Measurements from ENCODE around the gene LMTK3. TPM values are rescaled to one million over a fixed set of nuclear protein-coding genes. Genes with fewer than 3 reads are reported as not detected.

LMTK3 gene
- total and polyA plus RNA-seq, 7 donors = 0.14 to 1.7 (median 0.65) TPM; not detected in 3

- no peak overlapping the region for H3K4me3 ChIP-seq
- intact Hi-C loops (cut with DNase I) = no loop called here
- 80 to 83% methylated on average over 5 of the region's 5 CpGs for WGBS, 2 donors
- DNase-seq = no peak
- no peak overlapping the region for H3K27ac ChIP-seq
- H3K9me3 ChIP-seq = no peaks in the 10 kb centered on the region
- H3K4me1 ChIP-seq = no peaks in the 10 kb centered on the region
- no peaks in the 10 kb centered on the region for H3K36me3 ChIP-seq
- H3K27me3 ChIP-seq = peaks cover 4 to 50% (median 8%) of the 10 kb centered on the region in 3 donors
- TF ChIP-seq POLR2AphosphoS5 (IDR thresholded peaks at IDR 0.05) (no peak), POLR2A (IDR thresholded peaks at IDR 0.05) (no peak), EP300 (IDR thresholded peaks at IDR 0.05) (no peak), CTCF (IDR thresholded peaks at IDR 0.05) (no peak)
Measured at GRCh38 chr19:48436586-48436985, 75.0 kb downstream of the LMTK3 start.

Other genes starting within 250 kb of the LMTK3 start
- gene ZNF114, start 241.8 kb downstream of the LMTK3 start, total RNA-seq = not detected
- under 1 TPM in 1 of 3 donors, not detected in 2; 0.26 TPM for gene ZNF114, start 241.8 kb downstream of the LMTK3 start, polyA plus RNA-seq
- 10 to 100 TPM; 60.4 to 77.1 (median 69.7) TPM for gene EMP3, start 186.3 kb downstream of the LMTK3 start, total RNA-seq
- gene EMP3, start 186.3 kb downstream of the LMTK3 start, polyA plus RNA-seq = 10 to 100 TPM; 21.7 to 47.7 (median 42.0) TPM
- gene TMEM143, start 147.9 kb downstream of the LMTK3 start, total RNA-seq = 1 to 10 TPM; 5.4 to 8.9 (median 6.8) TPM
- 1 to 10 TPM; 4.2 to 8.7 (median 5.4) TPM for gene TMEM143, start 147.9 kb downstream of the LMTK3 start, polyA plus RNA-seq
- not detected for gene SYNGR4, start 147.5 kb downstream of the LMTK3 start, total RNA-seq
- under 1 TPM in 1 of 3 donors, not detected in 2; 0.25 TPM for gene SYNGR4, start 147.5 kb downstream of the LMTK3 start, polyA plus RNA-seq
- 100 to 1,000 TPM in 1 of 4 donors, 10 to 100 TPM in 3; 61.5 to 109 (median 71.1) TPM for gene KDELR1, start 120.3 kb downstream of the LMTK3 start, total RNA-seq
- 100 to 1,000 TPM in 1 of 3 donors, 10 to 100 TPM in 2; 74.7 to 195 (median 87.7) TPM for gene KDELR1, start 120.3 kb downstream of the LMTK3 start, polyA plus RNA-seq
- under 1 TPM in 3 of 4 donors, not detected in 1; under 0.01 to 0.36 (median 0.16) TPM for gene GRIN2D, start 118.2 kb downstream of the LMTK3 start, total RNA-seq
- gene GRIN2D, start 118.2 kb downstream of the LMTK3 start, polyA plus RNA-seq = under 1 TPM in 1 of 3 donors, not detected in 2; 0.26 TPM
- gene GRWD1, start 65.9 kb downstream of the LMTK3 start, total RNA-seq = 10 to 100 TPM; 12.5 to 25.5 (median 17.6) TPM
- 10 to 100 TPM in 1 of 3 donors, 1 to 10 TPM in 2; 7.8 to 21.5 (median 9.9) TPM for gene GRWD1, start 65.9 kb downstream of the LMTK3 start, polyA plus RNA-seq
- 1 to 10 TPM in 1 of 4 donors, under 1 TPM in 3; 0.16 to 1.4 (median 0.49) TPM for gene KCNJ14, start 56.3 kb downstream of the LMTK3 start, total RNA-seq
- gene KCNJ14, start 56.3 kb downstream of the LMTK3 start, polyA plus RNA-seq = under 1 TPM in 2 of 3 donors, not detected in 1; under 0.01 to 0.61 TPM
- 10 to 100 TPM; 30.0 to 49.3 (median 35.8) TPM for gene CYTH2, start 42.5 kb downstream of the LMTK3 start, total RNA-seq
- gene CYTH2, start 42.5 kb downstream of the LMTK3 start, polyA plus RNA-seq = 10 to 100 TPM; 52.8 to 71.4 (median 64.9) TPM
- gene SULT2B1, start 40.3 kb upstream of the LMTK3 start, total RNA-seq = under 1 TPM in 1 of 4 donors, not detected in 3; 0.82 TPM
- 1 to 10 TPM; 1.2 to 2.8 (median 2.4) TPM for gene SULT2B1, start 40.3 kb upstream of the LMTK3 start, polyA plus RNA-seq
- gene SPACA4, start 94.9 kb upstream of the LMTK3 start, total RNA-seq = not detected
- gene SPACA4, start 94.9 kb upstream of the LMTK3 start, polyA plus RNA-seq = under 1 TPM in 1 of 3 donors, not detected in 2; 0.34 TPM
- not detected for gene FAM83E, start 103.2 kb upstream of the LMTK3 start, total RNA-seq
- 100 to 1,000 TPM; 109 to 168 (median 125) TPM for gene FAM83E, start 103.2 kb upstream of the LMTK3 start, polyA plus RNA-seq
- gene RPL18, start 107.3 kb upstream of the LMTK3 start, total RNA-seq = 1,000 to 10,000 TPM; 2,699 to 3,791 (median 2,810) TPM
- 1,000 to 10,000 TPM; 2,118 to 3,330 (median 2,641) TPM for gene RPL18, start 107.3 kb upstream of the LMTK3 start, polyA plus RNA-seq
- 10 to 100 TPM in 3 of 4 donors, 1 to 10 TPM in 1; 10.0 to 16.9 (median 12.8) TPM for gene SPHK2, start 107.7 kb upstream of the LMTK3 start, total RNA-seq
- 10 to 100 TPM; 18.0 to 45.6 (median 33.5) TPM for gene SPHK2, start 107.7 kb upstream of the LMTK3 start, polyA plus RNA-seq
- gene DBP, start 125.5 kb upstream of the LMTK3 start, total RNA-seq = 10 to 100 TPM; 10.5 to 14.1 (median 11.9) TPM
- gene DBP, start 125.5 kb upstream of the LMTK3 start, polyA plus RNA-seq = 10 to 100 TPM in 1 of 3 donors, 1 to 10 TPM in 2; 6.2 to 10.2 (median 9.8) TPM
- 10 to 100 TPM in 3 of 4 donors, 1 to 10 TPM in 1; 10.0 to 29.6 (median 14.7) TPM for gene CA11, start 134.4 kb upstream of the LMTK3 start, total RNA-seq
- gene CA11, start 134.4 kb upstream of the LMTK3 start, polyA plus RNA-seq = 10 to 100 TPM in 2 of 3 donors, 1 to 10 TPM in 1; 2.1 to 13.2 (median 11.6) TPM
- gene NTN5, start 161.2 kb upstream of the LMTK3 start, total RNA-seq = 1 to 10 TPM in 1 of 4 donors, under 1 TPM in 1, not detected in 2; 0.49 to 1.2 TPM
- gene NTN5, start 161.2 kb upstream of the LMTK3 start, polyA plus RNA-seq = under 1 TPM in 1 of 3 donors, not detected in 2; 0.32 TPM
- gene FUT2, start 184.1 kb upstream of the LMTK3 start, total RNA-seq = not detected
- 10 to 100 TPM; 37.2 to 62.7 (median 59.4) TPM for gene FUT2, start 184.1 kb upstream of the LMTK3 start, polyA plus RNA-seq
- gene MAMSTR, start 207.9 kb upstream of the LMTK3 start, total RNA-seq = 1 to 10 TPM in 1 of 4 donors, under 1 TPM in 3; 0.82 to 1.8 (median 0.89) TPM
- 1 to 10 TPM in 1 of 3 donors, under 1 TPM in 1, not detected in 1; 0.69 to 1.0 TPM for gene MAMSTR, start 207.9 kb upstream of the LMTK3 start, polyA plus RNA-seq
- gene RASIP1, start 228.8 kb upstream of the LMTK3 start, total RNA-seq = 10 to 100 TPM in 2 of 4 donors, 1 to 10 TPM in 2; 4.9 to 11.4 (median 10.5) TPM
- 1 to 10 TPM in 2 of 3 donors, under 1 TPM in 1; 0.69 to 6.0 (median 5.0) TPM for gene RASIP1, start 228.8 kb upstream of the LMTK3 start, polyA plus RNA-seq
- gene IZUMO1, start 235.1 kb upstream of the LMTK3 start, total RNA-seq = not detected
- gene IZUMO1, start 235.1 kb upstream of the LMTK3 start, polyA plus RNA-seq = 1 to 10 TPM in 1 of 3 donors, under 1 TPM in 1, not detected in 1; 0.15 to 1.8 TPM
- gene FUT1, start 240.8 kb upstream of the LMTK3 start, total RNA-seq = under 1 TPM in 3 of 4 donors, not detected in 1; 0.41 to 0.71 (median 0.49) TPM
- gene FUT1, start 240.8 kb upstream of the LMTK3 start, polyA plus RNA-seq = under 1 TPM in 2 of 3 donors, not detected in 1; under 0.01 to 0.80 TPM
- not detected for gene FGF21, start 243.7 kb upstream of the LMTK3 start, total RNA-seq
- gene FGF21, start 243.7 kb upstream of the LMTK3 start, polyA plus RNA-seq = not detected